DND-41 (cell line): Measurements from ENCODE around the gene MMP8.

ENCODE experiments used
- ATAC-seq: fragments of 200-7000 bp; cut with Tn5 transposase; 3 replicates; pipeline ENCODE4 v1.9.1; 2021; ENCODE audit warnings: low read depth; ENCODE audit not compliant: insufficient read depth
- DNase-seq: peaks from one replicate; pipeline ENCODE4 v3.0.0-alpha.2; 2020
- H2AFZ ChIP-seq: 2 replicates; pipeline ENCODE4 v1.6.0; 2012; ENCODE audit warnings: low read depth, low read length
- H3K27ac ChIP-seq: 2 replicates; pipeline ENCODE4 v1.5.1; 2012; ENCODE audit warnings: low read length, inconsistent platforms
- H3K27me3 ChIP-seq: fragments of 200-600 bp; sonication (generic); 2 replicates; pipeline ENCODE4 v1.6.0; 2012; ENCODE audit warnings: low read length, mild to moderate bottlenecking, inconsistent platforms; ENCODE audit not compliant: insufficient read depth, poor library complexity
- H3K36me3 ChIP-seq: 2 replicates; pipeline ENCODE4 v1.5.1; 2012; ENCODE audit warnings: low read length, inconsistent platforms; ENCODE audit not compliant: insufficient read depth
- H3K4me1 ChIP-seq: 2 replicates; pipeline ENCODE4 v1.5.1; 2012; ENCODE audit warnings: mild to moderate bottlenecking, low read length; ENCODE audit not compliant: insufficient read depth
- H3K4me2 ChIP-seq: 2 replicates; pipeline ENCODE4 v1.6.0; 2012; ENCODE audit warnings: mild to moderate bottlenecking, moderate library complexity, low read length, inconsistent platforms; ENCODE audit not compliant: insufficient read depth
- H3K4me3 ChIP-seq, 2 experiments: fragments of 200-600 bp in 1 of 2; shearing (Covaris generic) in 1 of 2; 2 replicates each; pipeline ENCODE4 v1.5.1; 2012 to 2016; ENCODE audit warnings: inconsistent platforms in 2 of 2, low read length in 2 of 2, mild to moderate bottlenecking in 2 of 2, low read depth in 1 of 2, moderate library complexity in 1 of 2
- H3K79me2 ChIP-seq: 2 replicates; pipeline ENCODE4 v1.6.0; 2012; ENCODE audit warnings: low read length, inconsistent platforms; ENCODE audit not compliant: insufficient read depth
- H3K9ac ChIP-seq: 2 replicates; pipeline ENCODE4 v1.6.0; 2012; ENCODE audit warnings: low read depth, mild to moderate bottlenecking, inconsistent platforms, low read length, moderate library complexity
- H3K9me3 ChIP-seq: 2 replicates; pipeline ENCODE4 v1.5.1; 2012; ENCODE audit warnings: low read length, moderate library complexity, mild to moderate bottlenecking, inconsistent platforms; ENCODE audit not compliant: insufficient read depth, severe bottlenecking
- H4K20me1 ChIP-seq: 2 replicates; pipeline ENCODE4 v1.6.0; 2012; ENCODE audit warnings: low read length; ENCODE audit not compliant: insufficient read depth
- EZH2 ChIP-seq: IDR thresholded peaks from 3 replicates; pipeline ENCODE4 v1.6.1; 2012; ENCODE audit warnings: borderline replicate concordance, low read depth, mild to moderate bottlenecking, moderate library complexity, low read length, inconsistent platforms; ENCODE audit not compliant: severe bottlenecking
- TF ChIP-seq, protein P1 (sequence below): IDR thresholded peaks from 2 replicates; pipeline ENCODE4 v1.5.1; 2012; ENCODE audit warnings: borderline replicate concordance, low read length, moderate library complexity, mild to moderate bottlenecking; ENCODE audit not compliant: poor library complexity, severe bottlenecking; ENCODE audit errors: extremely low read depth

The MMP8 gene

DNA sequence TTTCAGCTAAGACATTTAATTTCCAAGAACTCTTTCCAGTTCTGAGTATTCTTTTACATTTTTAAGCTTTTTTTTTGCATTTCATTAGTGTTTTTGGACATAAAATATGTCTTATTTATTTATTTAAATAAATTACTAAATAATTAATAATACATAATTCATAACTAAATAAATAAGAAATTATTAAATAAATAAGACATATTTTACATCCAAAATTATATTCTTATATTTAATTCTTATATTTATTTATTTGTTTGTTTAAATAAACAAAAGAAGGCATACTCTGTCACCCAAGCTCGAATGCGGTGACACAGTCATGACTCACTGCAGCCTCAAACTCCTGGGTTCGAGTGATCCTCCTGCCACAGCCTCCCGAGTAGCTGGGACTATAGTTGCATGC lies 16.1 kb downstream of the MMP8 start:
- Histone ChIP-seq H2AFZ (no peak overlapping the region), H3K4me2 (no peak overlapping the region), H3K4me3 (no peak overlapping the region), H3K27me3 (peaks cover 7% of the 10 kb centered on the region), H3K36me3 (no peaks in the 10 kb centered on the region), H3K9ac (no peak overlapping the region), H4K20me1 (no peaks in the 10 kb centered on the region), H3K27ac (no peak overlapping the region), H3K79me2 (no peaks in the 10 kb centered on the region), H3K9me3 (no peaks in the 10 kb centered on the region), H3K4me1 (no peaks in the 10 kb centered on the region)
- DNase-seq = no peak
- no peak for ATAC-seq
- TF ChIP-seq EZH2 = no peak
- TF ChIP-seq, protein P1, sequence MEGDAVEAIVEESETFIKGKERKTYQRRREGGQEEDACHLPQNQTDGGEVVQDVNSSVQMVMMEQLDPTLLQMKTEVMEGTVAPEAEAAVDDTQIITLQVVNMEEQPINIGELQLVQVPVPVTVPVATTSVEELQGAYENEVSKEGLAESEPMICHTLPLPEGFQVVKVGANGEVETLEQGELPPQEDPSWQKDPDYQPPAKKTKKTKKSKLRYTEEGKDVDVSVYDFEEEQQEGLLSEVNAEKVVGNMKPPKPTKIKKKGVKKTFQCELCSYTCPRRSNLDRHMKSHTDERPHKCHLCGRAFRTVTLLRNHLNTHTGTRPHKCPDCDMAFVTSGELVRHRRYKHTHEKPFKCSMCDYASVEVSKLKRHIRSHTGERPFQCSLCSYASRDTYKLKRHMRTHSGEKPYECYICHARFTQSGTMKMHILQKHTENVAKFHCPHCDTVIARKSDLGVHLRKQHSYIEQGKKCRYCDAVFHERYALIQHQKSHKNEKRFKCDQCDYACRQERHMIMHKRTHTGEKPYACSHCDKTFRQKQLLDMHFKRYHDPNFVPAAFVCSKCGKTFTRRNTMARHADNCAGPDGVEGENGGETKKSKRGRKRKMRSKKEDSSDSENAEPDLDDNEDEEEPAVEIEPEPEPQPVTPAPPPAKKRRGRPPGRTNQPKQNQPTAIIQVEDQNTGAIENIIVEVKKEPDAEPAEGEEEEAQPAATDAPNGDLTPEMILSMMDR = no peak

DNA sequence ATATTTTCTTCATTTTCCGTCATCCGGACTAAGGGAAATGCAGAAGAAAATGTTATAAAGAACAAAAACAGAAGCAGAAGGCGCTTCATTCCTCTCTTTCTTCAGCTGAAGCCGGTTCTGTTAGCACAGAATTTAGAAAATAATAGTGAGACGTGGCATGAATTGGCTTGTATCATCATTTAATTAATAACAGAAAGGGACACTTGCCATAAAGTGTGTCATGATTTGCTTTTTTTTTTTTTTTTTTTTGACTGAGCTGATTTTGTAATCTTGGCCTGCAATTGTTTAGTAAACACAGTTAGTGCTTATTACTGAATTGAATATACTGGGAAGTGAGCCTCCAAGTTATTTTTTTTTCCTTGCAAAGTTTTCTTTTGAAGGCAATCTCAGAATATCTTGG lies 19.1 kb downstream of the MMP8 start, which contains the start of gene MMP27:
Gene MMP27 (minus strand): TSS at position 144 of the 400 bp plus-strand sequence. CDS start 55 bp downstream, at position 89.
- no peaks in the 10 kb centered on the region for H3K79me2 ChIP-seq
- TF ChIP-seq, protein P1 = no peak
- no peak for TF ChIP-seq EZH2
- no peak within 1 kb of the TSS for H3K4me3 ChIP-seq
- H3K36me3 ChIP-seq = no peaks in the 10 kb centered on the region
- no peaks in the 10 kb centered on the region for H3K9me3 ChIP-seq
- no peak within 1 kb of the TSS for H3K9ac ChIP-seq
- no peaks in the 10 kb centered on the region for H3K4me1 ChIP-seq
- ATAC-seq (no peak), DNase-seq (no peak)
- peaks cover 7% of the 10 kb centered on the region for H3K27me3 ChIP-seq
- H2AFZ ChIP-seq = no peak within 1 kb of the TSS
- no peak within 1 kb of the TSS for H3K4me2 ChIP-seq
- no peak within 1 kb of the TSS for H3K27ac ChIP-seq
- H4K20me1 ChIP-seq = no peaks in the 10 kb centered on the region

DNA sequence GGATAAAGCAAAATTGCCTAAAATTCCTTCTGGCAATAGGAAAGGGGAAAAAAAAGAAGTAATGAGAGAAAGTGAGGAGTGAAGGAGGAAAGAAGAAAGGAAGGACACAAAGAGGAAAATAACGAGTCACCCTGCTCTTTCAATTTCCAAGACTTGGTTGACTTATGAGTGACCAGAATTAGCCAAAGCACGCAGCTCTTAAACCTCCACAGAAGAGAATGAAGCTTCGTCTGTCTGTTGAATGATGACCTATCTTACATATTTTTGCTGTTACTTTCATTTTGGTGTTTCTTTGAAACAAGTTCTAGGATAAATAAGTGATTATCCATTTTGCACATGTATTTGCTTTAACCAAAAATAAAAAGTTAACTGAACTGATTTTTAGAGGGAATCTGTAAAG lies 19.9 kb downstream of the MMP8 start:
- TF ChIP-seq EZH2 = no peak
- TF ChIP-seq, protein P1 = no peak
- ATAC-seq = no peak
- H2AFZ ChIP-seq = no peak overlapping the region

DNA sequence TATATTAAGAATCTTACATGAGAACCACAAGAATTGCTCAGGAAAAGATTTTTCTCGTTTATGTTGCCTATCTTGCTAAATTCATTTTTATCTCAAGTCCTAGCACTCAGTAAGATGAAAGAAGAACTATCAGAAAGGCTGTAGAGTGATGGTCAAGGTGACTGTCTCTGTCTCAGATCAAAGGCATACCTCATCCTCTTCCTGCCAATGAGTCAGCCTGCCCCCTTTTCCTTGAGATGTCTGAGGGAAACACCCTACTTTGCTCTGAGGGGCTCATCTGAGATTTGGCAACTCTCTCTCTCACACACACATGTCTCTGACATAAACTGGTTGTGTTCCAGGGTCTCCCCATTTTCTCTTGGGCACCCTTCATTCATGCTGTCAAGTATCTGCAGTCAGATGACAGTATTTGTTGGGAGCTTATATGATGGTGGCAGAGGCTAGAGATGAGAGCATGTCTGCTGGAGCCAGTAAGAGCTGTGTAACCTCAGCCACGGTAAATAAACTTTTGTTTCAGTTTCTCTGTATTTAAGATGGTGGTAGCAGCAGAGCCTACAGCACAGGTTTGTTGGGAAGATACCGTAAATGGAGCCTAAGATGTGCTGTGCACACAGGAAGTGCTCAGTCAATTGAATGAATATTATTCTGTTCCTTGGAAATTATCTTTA lies 20.8 kb downstream of the MMP8 start:
- H3K4me1 ChIP-seq = no peaks in the 10 kb centered on the region
- TF ChIP-seq, protein P1 = no peak
- no peak for TF ChIP-seq EZH2
- ATAC-seq (no peak), DNase-seq (no peak)
- no peaks in the 10 kb centered on the region for H4K20me1 ChIP-seq
- H3K9me3 ChIP-seq = no peaks in the 10 kb centered on the region
- H3K27ac ChIP-seq = no peak overlapping the region
- no peak overlapping the region for H3K4me3 ChIP-seq
- no peaks in the 10 kb centered on the region for H3K79me2 ChIP-seq
- H3K9ac ChIP-seq = no peak overlapping the region
- no peaks in the 10 kb centered on the region for H3K36me3 ChIP-seq
- H3K27me3 ChIP-seq = peaks cover 7% of the 10 kb centered on the region
- no peak overlapping the region for H2AFZ ChIP-seq
- no peak overlapping the region for H3K4me2 ChIP-seq

More for the DNA sequence above, 19.9 kb downstream of the MMP8 start:
- Histone ChIP-seq H3K9me3 (no peaks in the 10 kb centered on the region), H4K20me1 (no peaks in the 10 kb centered on the region), H3K4me1 (no peaks in the 10 kb centered on the region), H3K9ac (no peak overlapping the region), H3K27ac (no peak overlapping the region), H3K4me3 (no peak overlapping the region), H3K79me2 (no peaks in the 10 kb centered on the region), H3K36me3 (no peaks in the 10 kb centered on the region), H3K27me3 (peaks cover 7% of the 10 kb centered on the region), H3K4me2 (no peak overlapping the region)
- no peak for DNase-seq
